Mammary epithelial cell (primary cell): Measurements from ENCODE around the gene C9orf50.

Source experiments
- EZH2 ChIP-seq: IDR thresholded peaks from 2 replicates; pipeline ENCODE4 v1.6.1; 2012; ENCODE audit warnings: low read length, inconsistent platforms, borderline replicate concordance
- TF ChIP-seq, protein P1 (sequence below), 2 donors: IDR thresholded peaks in 1 of 2; conservative IDR thresholded peaks in 1 of 2; 2 replicates each; pipeline ENCODE4 v1.5.1; 2011 to 2012; ENCODE audit warnings: inconsistent platforms in 2 of 2, low read length in 2 of 2, mild to moderate bottlenecking in 2 of 2, control low read depth in 1 of 2, low read depth in 1 of 2; ENCODE audit not compliant: insufficient read depth in 1 of 2; ENCODE audit errors: extremely low read depth in 1 of 2

DNA sequence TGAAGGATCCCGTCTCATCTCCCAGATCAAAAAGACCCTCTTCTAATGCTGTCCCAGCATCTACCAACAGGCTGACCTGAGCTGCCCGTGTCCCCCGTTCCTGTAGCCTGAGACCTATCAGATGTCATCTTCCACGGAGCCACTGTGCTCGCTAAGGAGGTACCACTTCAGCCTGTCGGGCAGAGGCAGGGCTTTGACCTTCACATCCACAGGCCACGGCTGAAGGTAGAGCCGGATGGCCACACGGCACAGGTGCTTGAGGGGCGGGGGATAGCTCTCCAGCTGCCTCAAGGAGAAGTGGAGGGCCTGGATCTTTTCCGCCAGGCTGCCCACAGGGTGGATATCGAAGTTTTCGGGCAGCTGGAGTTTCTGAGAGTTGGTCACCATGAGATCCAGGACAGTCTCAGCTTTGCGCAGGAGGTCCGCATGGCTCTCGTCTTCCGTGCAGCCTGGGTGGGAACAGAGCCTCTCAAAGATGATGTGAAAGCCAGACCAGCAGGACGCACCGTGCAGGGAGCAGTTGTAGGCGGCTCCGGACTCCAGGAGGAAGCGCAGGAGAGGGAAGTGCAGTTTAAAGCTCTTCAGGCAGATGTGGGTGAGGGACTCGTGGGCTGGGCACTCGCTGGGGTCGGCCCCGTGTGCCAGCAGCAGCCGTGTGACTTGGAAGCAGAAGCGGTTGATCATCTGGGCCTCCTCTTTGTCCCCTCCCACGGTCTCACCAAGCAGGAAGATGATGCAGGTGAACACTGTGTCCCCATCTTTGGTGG lies 17.0 kb upstream of the C9orf50 start:
- TF ChIP-seq, protein P1, sequence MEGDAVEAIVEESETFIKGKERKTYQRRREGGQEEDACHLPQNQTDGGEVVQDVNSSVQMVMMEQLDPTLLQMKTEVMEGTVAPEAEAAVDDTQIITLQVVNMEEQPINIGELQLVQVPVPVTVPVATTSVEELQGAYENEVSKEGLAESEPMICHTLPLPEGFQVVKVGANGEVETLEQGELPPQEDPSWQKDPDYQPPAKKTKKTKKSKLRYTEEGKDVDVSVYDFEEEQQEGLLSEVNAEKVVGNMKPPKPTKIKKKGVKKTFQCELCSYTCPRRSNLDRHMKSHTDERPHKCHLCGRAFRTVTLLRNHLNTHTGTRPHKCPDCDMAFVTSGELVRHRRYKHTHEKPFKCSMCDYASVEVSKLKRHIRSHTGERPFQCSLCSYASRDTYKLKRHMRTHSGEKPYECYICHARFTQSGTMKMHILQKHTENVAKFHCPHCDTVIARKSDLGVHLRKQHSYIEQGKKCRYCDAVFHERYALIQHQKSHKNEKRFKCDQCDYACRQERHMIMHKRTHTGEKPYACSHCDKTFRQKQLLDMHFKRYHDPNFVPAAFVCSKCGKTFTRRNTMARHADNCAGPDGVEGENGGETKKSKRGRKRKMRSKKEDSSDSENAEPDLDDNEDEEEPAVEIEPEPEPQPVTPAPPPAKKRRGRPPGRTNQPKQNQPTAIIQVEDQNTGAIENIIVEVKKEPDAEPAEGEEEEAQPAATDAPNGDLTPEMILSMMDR (conservative IDR thresholded peaks at IDR 0.05 in 1 of 2, IDR thresholded peaks at IDR 0.05 in 1 of 2; ENCODE audit: extremely low read depth in 1 of 2, insufficient read depth in 1 of 2, low read depth in 1 of 2, low read length in 2 of 2) = no peak
- no peak for TF ChIP-seq EZH2
